Measurements from ENCODE around the gene TAGLN. TPM values are rescaled to one million over a fixed set of nuclear protein-coding genes. Genes with fewer than 3 reads are reported as not detected.

TAGLN gene
- polyA plus RNA-seq, 6 donors from 2014 or later = 5.2 to 11.5 (median 6.8) TPM; not detected in 1

- Mint-ChIP-seq H3K27ac (peak overlapping the region in 5 of 6 donors; percentile 11 to 90 (median 40)), H3K27me3 (no peaks in the 10 kb centered on the region), H3K4me3 (peak overlapping the region in 2 of 8 donors; percentile 41 to 49), H3K36me3 (peaks cover 10 to 15% of the 10 kb centered on the region in 2 donors), H3K9me3 (no peaks in the 10 kb centered on the region), H3K4me1 (peaks cover 31 to 45% (median 43%) of the 10 kb centered on the region in 3 donors)
- peak; percentile 70 for DNase-seq
- ATAC-seq (ENCODE audit: low read depth in 2 of 2) = peak; percentile 74 to 81
These were observed 27.5 kb downstream of the TAGLN start for GRCh38 chr11:117226388-117227385.

GRCh38 chr11:117228091-117228490, 28.9 kb downstream of the TAGLN start:
- H3K9me3 Mint-ChIP-seq = no peaks in the 10 kb centered on the region
- DNase-seq = no peak
- peak overlapping the region in 3 of 8 donors; percentile 19 to 83 (median 51) for H3K4me3 Mint-ChIP-seq
- H3K27ac Mint-ChIP-seq = peak overlapping the region in 4 of 6 donors; percentile 11 to 75 (median 50)
- no peaks in the 10 kb centered on the region for H3K27me3 Mint-ChIP-seq
- peaks cover 33 to 52% (median 49%) of the 10 kb centered on the region in 3 donors for H3K4me1 Mint-ChIP-seq
- H3K36me3 Mint-ChIP-seq = peaks cover 10 to 23% of the 10 kb centered on the region in 2 donors
- ATAC-seq (ENCODE audit: low read depth in 2 of 2) = no peak

- Mint-ChIP-seq H3K9me3 (no peaks in the 10 kb centered on the region), H3K27ac (peak overlapping the region in 3 of 6 donors; percentile 86 to 99 (median 92)), H3K27me3 (no peaks in the 10 kb centered on the region), H3K4me3 (peak overlapping the region in 6 of 8 donors; percentile 86 to 99 (median 96)), H3K4me1 (peaks cover 35 to 63% (median 62%) of the 10 kb centered on the region in 3 donors), H3K36me3 (peaks cover 10 to 23% of the 10 kb centered on the region in 2 donors)
- ATAC-seq (ENCODE audit: low read depth in 2 of 2) = no peak
- DNase-seq = no peak
These were observed 30.2 kb downstream of the TAGLN start for GRCh38 chr11:117229411-117229810.

- peak overlapping the region; percentile 95 to 99 (median 98) for H3K4me3 Mint-ChIP-seq
- H3K27me3 Mint-ChIP-seq = no peaks in the 10 kb centered on the region
- peaks cover 10 to 23% of the 10 kb centered on the region in 2 donors for H3K36me3 Mint-ChIP-seq
- no peak for ATAC-seq (ENCODE audit: low read depth in 2 of 2)
- no peaks in the 10 kb centered on the region for H3K9me3 Mint-ChIP-seq
- H3K27ac Mint-ChIP-seq = peak overlapping the region; percentile 86 to 99 (median 96)
- H3K4me1 Mint-ChIP-seq = peaks cover 35 to 64% (median 63%) of the 10 kb centered on the region in 3 donors
- no peak for DNase-seq
These were observed 30.7 kb downstream of the TAGLN start for GRCh38 chr11:117229931-117230285.

- Mint-ChIP-seq H3K4me1 (peaks cover 35 to 64% (median 63%) of the 10 kb centered on the region in 3 donors), H3K27ac (peak overlapping the region; percentile 38 to 99 (median 96)), H3K27me3 (no peaks in the 10 kb centered on the region), H3K36me3 (peaks cover 10 to 23% of the 10 kb centered on the region in 2 donors), H3K9me3 (no peaks in the 10 kb centered on the region), H3K4me3 (peak overlapping the region; percentile 95 to 99 (median 98))
- DNase-seq (peak; percentile 61), ATAC-seq (ENCODE audit: low read depth in 2 of 2) (peak; percentile 37 to 39)
These were observed 31.3 kb downstream of the TAGLN start for GRCh38 chr11:117230286-117230961.

- no peaks in the 10 kb centered on the region for H3K27me3 Mint-ChIP-seq
- H3K36me3 Mint-ChIP-seq = peaks cover 10 to 23% of the 10 kb centered on the region in 2 donors
- DNase-seq (no peak), ATAC-seq (ENCODE audit: low read depth in 2 of 2) (no peak)
- peak overlapping the region; percentile 58 to 99 (median 96) for H3K27ac Mint-ChIP-seq
- H3K4me3 Mint-ChIP-seq = peak overlapping the region; percentile 95 to 99 (median 98)
- peaks cover 35 to 64% (median 59%) of the 10 kb centered on the region in 3 donors for H3K4me1 Mint-ChIP-seq
- no peaks in the 10 kb centered on the region for H3K9me3 Mint-ChIP-seq
These were observed 32.0 kb downstream of the TAGLN start for GRCh38 chr11:117230999-117231841.

GRCh38 chr11:117231842-117232091, 32.6 kb downstream of the TAGLN start, which contains the start of gene PCSK7:
Gene PCSK7 (minus strand): TSS chr11:117232073. CDS start chr11:117229844, 2,229 bp downstream.
- Mint-ChIP-seq H3K4me3 (peak within 1 kb of the TSS; percentile 95 to 100 (median 99)), H3K27me3 (no peaks in the 10 kb centered on the region), H3K4me1 (peaks cover 31 to 58% (median 53%) of the 10 kb centered on the region in 3 donors), H3K9me3 (no peaks in the 10 kb centered on the region), H3K27ac (peak within 1 kb of the TSS; percentile 98 to 100 (median 99)), H3K36me3 (peaks cover 11 to 18% of the 10 kb centered on the region in 2 donors)
- DNase-seq = no peak
- ATAC-seq (ENCODE audit: low read depth in 2 of 2) = no peak

GRCh38 chr11:117232092-117232878, 33.1 kb downstream of the TAGLN start, which contains the start of gene RNF214:
Gene RNF214 (plus strand): TSS chr11:117232671. CDS start chr11:117234273, 1,602 bp downstream.
- H3K27ac Mint-ChIP-seq = peak within 1 kb of the TSS; percentile 98 to 100 (median 99)
- peaks cover 31 to 57% (median 53%) of the 10 kb centered on the region in 3 donors for H3K4me1 Mint-ChIP-seq
- H3K36me3 Mint-ChIP-seq = peaks cover 12 to 16% of the 10 kb centered on the region in 2 donors
- no peaks in the 10 kb centered on the region for H3K27me3 Mint-ChIP-seq
- peak within 1 kb of the TSS; percentile 95 to 100 (median 99) for H3K4me3 Mint-ChIP-seq
- peak; percentile 86 for ATAC-seq (ENCODE audit: low read depth in 2 of 2)
- no peaks in the 10 kb centered on the region for H3K9me3 Mint-ChIP-seq
- DNase-seq = peak; percentile 74

GRCh38 chr11:117232911-117233409, 33.8 kb downstream of the TAGLN start:
- peak overlapping the region; percentile 76 to 99 (median 92) for H3K27ac Mint-ChIP-seq
- peaks cover 31 to 56% (median 50%) of the 10 kb centered on the region in 3 donors for H3K4me1 Mint-ChIP-seq
- peaks cover 10 to 14% of the 10 kb centered on the region in 2 donors for H3K36me3 Mint-ChIP-seq
- H3K4me3 Mint-ChIP-seq = peak overlapping the region; percentile 85 to 98 (median 89)
- H3K27me3 Mint-ChIP-seq = no peaks in the 10 kb centered on the region
- no peaks in the 10 kb centered on the region for H3K9me3 Mint-ChIP-seq
- ATAC-seq (ENCODE audit: low read depth in 2 of 2) (no peak), DNase-seq (no peak)

GRCh38 chr11:117238221-117238620, 39.1 kb downstream of the TAGLN start:
- H3K27ac Mint-ChIP-seq = peak overlapping the region in 1 of 6 donors; percentile 39
- H3K9me3 Mint-ChIP-seq = no peaks in the 10 kb centered on the region
- no peak overlapping the region for H3K4me3 Mint-ChIP-seq
- no peaks in the 10 kb centered on the region for H3K27me3 Mint-ChIP-seq
- peaks cover 7 to 14% of the 10 kb centered on the region in 2 donors for H3K36me3 Mint-ChIP-seq
- DNase-seq = no peak
- ATAC-seq (ENCODE audit: low read depth in 2 of 2) = no peak
- H3K4me1 Mint-ChIP-seq = peaks cover 1 to 13% (median 11%) of the 10 kb centered on the region in 3 donors

- no peaks in the 10 kb centered on the region for H3K9me3 Mint-ChIP-seq
- DNase-seq = no peak
- no peak overlapping the region for H3K4me3 Mint-ChIP-seq
- H3K36me3 Mint-ChIP-seq = peaks cover 10 to 14% of the 10 kb centered on the region in 2 donors
- H3K27ac Mint-ChIP-seq = no peak overlapping the region
- no peaks in the 10 kb centered on the region for H3K27me3 Mint-ChIP-seq
- ATAC-seq (ENCODE audit: low read depth in 2 of 2) = no peak
- peaks cover 0 to 2% (median 2%) of the 10 kb centered on the region in 3 donors for H3K4me1 Mint-ChIP-seq
These were observed 40.1 kb downstream of the TAGLN start for GRCh38 chr11:117239295-117239694.

- no peaks in the 10 kb centered on the region for H3K9me3 Mint-ChIP-seq
- DNase-seq = no peak
- peaks cover 28 to 32% of the 10 kb centered on the region in 2 donors for H3K36me3 Mint-ChIP-seq
- no peak overlapping the region for H3K27ac Mint-ChIP-seq
- no peaks in the 10 kb centered on the region for H3K27me3 Mint-ChIP-seq
- ATAC-seq (ENCODE audit: low read depth in 2 of 2) = no peak
- no peak overlapping the region for H3K4me3 Mint-ChIP-seq
- H3K4me1 Mint-ChIP-seq = peaks cover 0 to 3% (median 0%) of the 10 kb centered on the region in 3 donors
These were observed 49.2 kb downstream of the TAGLN start for GRCh38 chr11:117248341-117248740.

Measured in naive B cell (primary cell).